KMS-11 (cell line): ENCODE results near the gene RASIP1.

Experiments
- H2AFZ ChIP-seq: fragments of 200-600 bp; sonication (generic); 2 replicates; pipeline ENCODE4 v1.6.1; 2016; ENCODE audit warnings: antibody characterized with exemption, mixed run types, low read depth
- H3K27ac ChIP-seq: fragments of 200-600 bp; sonication (generic); 2 replicates; pipeline ENCODE4 v1.6.1; 2016; ENCODE audit warnings: mild to moderate bottlenecking, mixed run types
- H3K27me3 ChIP-seq: fragments of 200-600 bp; sonication (generic); 2 replicates; pipeline ENCODE4 v1.6.1; 2017; ENCODE audit warnings: mild to moderate bottlenecking, low read depth, mixed run types, moderate library complexity; ENCODE audit not compliant: insufficient read depth
- H3K36me3 ChIP-seq: fragments of 200-600 bp; sonication (generic); 2 replicates; pipeline ENCODE4 v1.6.1; 2017; ENCODE audit warnings: mild to moderate bottlenecking, mixed run types; ENCODE audit not compliant: insufficient read depth
- H3K4me1 ChIP-seq: fragments of 200-600 bp; sonication (generic); 2 replicates; pipeline ENCODE4 v1.6.1; 2016; ENCODE audit warnings: mild to moderate bottlenecking, low read depth, mixed run types; ENCODE audit not compliant: poor library complexity, severe bottlenecking
- H3K4me2 ChIP-seq: fragments of 200-600 bp; sonication (generic); 2 replicates; pipeline ENCODE4 v1.7.0; 2016; ENCODE audit warnings: mild to moderate bottlenecking, mixed run types
- H3K4me3 ChIP-seq: fragments of 200-600 bp; sonication (generic); IDR thresholded peaks from 2 replicates; pipeline ENCODE4 v1.6.1; 2017; ENCODE audit warnings: low read depth, low read length, mixed read lengths; ENCODE audit not compliant: insufficient read depth
- H3K79me2 ChIP-seq: fragments of 200-600 bp; sonication (generic); 2 replicates; pipeline ENCODE4 v1.6.1; 2016; ENCODE audit warnings: low read depth, mixed run types; ENCODE audit not compliant: insufficient read depth
- H3K9ac ChIP-seq: fragments of 200-600 bp; sonication (generic); 2 replicates; pipeline ENCODE4 v1.6.1; 2016; ENCODE audit warnings: mild to moderate bottlenecking, mixed run types
- H4K20me1 ChIP-seq: fragments of 200-600 bp; sonication (generic); 2 replicates; pipeline ENCODE4 v1.6.1; 2016; ENCODE audit warnings: mild to moderate bottlenecking, mixed run types; ENCODE audit not compliant: insufficient read depth
- TF ChIP-seq, protein P1 (sequence below): fragments of 200-600 bp; sonication (generic); conservative IDR thresholded peaks from 2 replicates; pipeline ENCODE4 v1.6.1; 2017; ENCODE audit warnings: low read depth, mild to moderate bottlenecking, antibody characterized with exemption, low read length, moderate library complexity, mixed read lengths

Gene RASIP1

DNA sequence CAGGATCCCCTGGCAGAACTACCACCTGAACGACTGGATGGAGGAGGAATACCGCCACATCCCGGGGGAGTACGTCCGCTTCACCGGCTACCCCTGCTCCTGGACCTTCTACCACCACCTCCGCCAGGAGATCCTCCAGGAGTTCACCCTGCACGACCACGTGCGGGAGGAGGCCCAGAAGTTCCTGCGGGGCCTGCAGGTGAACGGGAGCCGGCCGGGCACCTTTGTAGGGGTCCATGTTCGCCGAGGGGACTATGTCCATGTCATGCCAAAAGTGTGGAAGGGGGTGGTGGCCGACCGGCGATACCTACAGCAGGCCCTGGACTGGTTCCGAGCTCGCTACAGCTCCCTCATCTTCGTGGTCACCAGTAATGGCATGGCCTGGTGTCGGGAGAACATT is 37.1 kb downstream of the RASIP1 start:
- H3K9ac ChIP-seq: no peak overlapping the region
- TF ChIP-seq, protein P1, sequence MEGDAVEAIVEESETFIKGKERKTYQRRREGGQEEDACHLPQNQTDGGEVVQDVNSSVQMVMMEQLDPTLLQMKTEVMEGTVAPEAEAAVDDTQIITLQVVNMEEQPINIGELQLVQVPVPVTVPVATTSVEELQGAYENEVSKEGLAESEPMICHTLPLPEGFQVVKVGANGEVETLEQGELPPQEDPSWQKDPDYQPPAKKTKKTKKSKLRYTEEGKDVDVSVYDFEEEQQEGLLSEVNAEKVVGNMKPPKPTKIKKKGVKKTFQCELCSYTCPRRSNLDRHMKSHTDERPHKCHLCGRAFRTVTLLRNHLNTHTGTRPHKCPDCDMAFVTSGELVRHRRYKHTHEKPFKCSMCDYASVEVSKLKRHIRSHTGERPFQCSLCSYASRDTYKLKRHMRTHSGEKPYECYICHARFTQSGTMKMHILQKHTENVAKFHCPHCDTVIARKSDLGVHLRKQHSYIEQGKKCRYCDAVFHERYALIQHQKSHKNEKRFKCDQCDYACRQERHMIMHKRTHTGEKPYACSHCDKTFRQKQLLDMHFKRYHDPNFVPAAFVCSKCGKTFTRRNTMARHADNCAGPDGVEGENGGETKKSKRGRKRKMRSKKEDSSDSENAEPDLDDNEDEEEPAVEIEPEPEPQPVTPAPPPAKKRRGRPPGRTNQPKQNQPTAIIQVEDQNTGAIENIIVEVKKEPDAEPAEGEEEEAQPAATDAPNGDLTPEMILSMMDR: no peak
- no peak overlapping the region for H3K27ac ChIP-seq
- H3K36me3 ChIP-seq: no peaks in the 10 kb centered on the region
- no peaks in the 10 kb centered on the region for H3K4me1 ChIP-seq
- H3K4me3 ChIP-seq: no peak overlapping the region
- no peaks in the 10 kb centered on the region for H3K79me2 ChIP-seq
- no peaks in the 10 kb centered on the region for H4K20me1 ChIP-seq
- no peak overlapping the region for H3K4me2 ChIP-seq
- peaks cover 21% of the 10 kb centered on the region for H3K27me3 ChIP-seq
- H2AFZ ChIP-seq: no peak overlapping the region

DNA sequence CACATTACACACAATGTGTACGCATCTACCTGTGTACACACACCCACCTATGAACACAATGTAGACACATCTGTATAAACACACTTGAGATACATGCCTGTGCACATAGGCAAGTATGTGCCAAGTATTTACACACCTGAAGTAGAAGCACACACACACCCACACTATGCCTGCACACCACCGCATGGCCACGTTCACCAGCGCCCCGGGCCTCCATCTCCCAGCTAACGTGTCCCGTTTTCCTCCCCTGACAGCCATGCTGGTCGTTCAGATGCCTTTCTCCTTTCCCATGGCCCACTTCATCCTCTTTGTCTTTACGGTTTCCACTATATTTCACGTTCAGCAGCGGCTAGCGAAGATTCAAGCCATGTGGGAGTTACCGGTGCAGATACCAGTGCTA is 37.7 kb downstream of the RASIP1 start:
- H3K4me1 ChIP-seq: no peaks in the 10 kb centered on the region
- H3K27ac ChIP-seq: no peak overlapping the region
- H4K20me1 ChIP-seq: no peaks in the 10 kb centered on the region
- no peak overlapping the region for H3K4me3 ChIP-seq
- H3K9ac ChIP-seq: no peak overlapping the region
- no peak overlapping the region for H2AFZ ChIP-seq
- TF ChIP-seq, protein P1: no peak
- no peaks in the 10 kb centered on the region for H3K36me3 ChIP-seq
- no peaks in the 10 kb centered on the region for H3K79me2 ChIP-seq
- H3K27me3 ChIP-seq: peaks cover 25% of the 10 kb centered on the region
- H3K4me2 ChIP-seq: no peak overlapping the region

DNA sequence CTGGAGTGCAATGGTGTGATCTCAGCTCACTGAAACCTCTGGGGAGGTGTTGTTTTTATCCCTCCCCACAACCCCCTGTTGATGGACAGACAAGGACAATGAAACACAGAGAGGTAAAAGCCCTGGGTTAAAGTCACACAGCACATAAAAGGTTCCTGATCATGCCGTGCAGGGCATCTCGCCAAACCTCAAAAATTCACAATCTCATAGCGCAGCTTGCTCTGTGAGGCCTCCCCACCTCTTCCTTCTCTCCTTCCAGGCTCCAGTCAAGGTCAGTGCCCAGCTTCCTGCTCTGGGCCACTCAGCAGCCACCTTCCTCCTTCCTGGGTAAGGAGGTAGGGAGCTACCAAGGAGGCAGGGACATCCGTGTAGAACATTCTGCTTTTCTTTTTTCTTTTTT is 42.4 kb downstream of the RASIP1 start:
- TF ChIP-seq, protein P1: no peak
- Histone ChIP-seq H4K20me1 (no peaks in the 10 kb centered on the region), H3K79me2 (no peaks in the 10 kb centered on the region), H2AFZ (no peak overlapping the region), H3K9ac (no peak overlapping the region), H3K4me3 (no peak overlapping the region), H3K4me2 (no peak overlapping the region), H3K27ac (no peak overlapping the region), H3K36me3 (no peaks in the 10 kb centered on the region), H3K4me1 (no peaks in the 10 kb centered on the region), H3K27me3 (peaks cover 55% of the 10 kb centered on the region)

DNA sequence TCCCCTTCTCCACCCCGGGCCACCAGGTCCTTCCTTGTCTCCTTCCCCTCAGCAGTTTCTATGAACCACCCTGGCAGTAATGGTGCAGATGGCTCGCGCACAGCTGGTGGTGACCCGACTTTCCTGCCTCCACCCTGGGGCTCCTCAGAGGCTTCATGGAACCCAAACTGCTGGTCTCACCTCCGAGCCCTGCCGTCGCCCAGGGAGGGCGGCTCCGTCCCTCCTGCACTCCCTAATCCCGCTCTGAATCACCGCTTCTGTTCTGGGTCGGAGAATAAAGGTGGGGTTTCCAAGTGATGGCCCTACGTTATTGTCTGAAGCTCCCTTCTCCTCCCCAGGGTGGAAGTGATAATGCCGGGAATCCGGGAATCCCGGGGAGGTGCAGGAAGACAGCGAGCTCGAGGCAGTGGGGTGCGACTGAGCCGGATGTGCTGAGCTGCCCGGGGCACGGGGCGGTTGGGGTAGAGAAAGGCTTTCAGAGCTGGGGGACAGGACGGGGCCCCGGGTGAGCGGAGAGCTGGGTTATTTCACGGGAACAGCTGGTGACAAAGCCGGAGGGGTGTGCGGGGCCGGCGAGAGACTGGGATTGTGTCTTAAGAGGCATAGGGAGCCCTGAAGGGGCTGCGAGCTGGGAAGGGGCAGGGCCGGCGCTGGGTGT is 43.9 kb downstream of the RASIP1 start:
- peaks cover 67% of the 10 kb centered on the region for H3K27me3 ChIP-seq
- no peak overlapping the region for H2AFZ ChIP-seq
- H3K9ac ChIP-seq: no peak overlapping the region
- no peaks in the 10 kb centered on the region for H3K36me3 ChIP-seq
- H3K79me2 ChIP-seq: no peaks in the 10 kb centered on the region
- no peaks in the 10 kb centered on the region for H3K4me1 ChIP-seq
- TF ChIP-seq, protein P1: no peak
- H4K20me1 ChIP-seq: no peaks in the 10 kb centered on the region
- H3K27ac ChIP-seq: no peak overlapping the region
- H3K4me2 ChIP-seq: no peak overlapping the region
- no peak overlapping the region for H3K4me3 ChIP-seq
